Dedifferentiated amniotic fluid mesenchymal stem cell (primary cell): ENCODE measurements around the gene TMBIM6.
"Not testable (repeated sequence)": the region's sequence is repeated elsewhere in the genome, so short reads cannot be mapped to it uniquely, and the experiment has no call there.

Experiments used
- DNase-seq: peaks from one replicate; pipeline ENCODE4 v3.0.0-alpha.2; 2016; ENCODE audit errors: extremely low spot score

Gene TMBIM6

DNA sequence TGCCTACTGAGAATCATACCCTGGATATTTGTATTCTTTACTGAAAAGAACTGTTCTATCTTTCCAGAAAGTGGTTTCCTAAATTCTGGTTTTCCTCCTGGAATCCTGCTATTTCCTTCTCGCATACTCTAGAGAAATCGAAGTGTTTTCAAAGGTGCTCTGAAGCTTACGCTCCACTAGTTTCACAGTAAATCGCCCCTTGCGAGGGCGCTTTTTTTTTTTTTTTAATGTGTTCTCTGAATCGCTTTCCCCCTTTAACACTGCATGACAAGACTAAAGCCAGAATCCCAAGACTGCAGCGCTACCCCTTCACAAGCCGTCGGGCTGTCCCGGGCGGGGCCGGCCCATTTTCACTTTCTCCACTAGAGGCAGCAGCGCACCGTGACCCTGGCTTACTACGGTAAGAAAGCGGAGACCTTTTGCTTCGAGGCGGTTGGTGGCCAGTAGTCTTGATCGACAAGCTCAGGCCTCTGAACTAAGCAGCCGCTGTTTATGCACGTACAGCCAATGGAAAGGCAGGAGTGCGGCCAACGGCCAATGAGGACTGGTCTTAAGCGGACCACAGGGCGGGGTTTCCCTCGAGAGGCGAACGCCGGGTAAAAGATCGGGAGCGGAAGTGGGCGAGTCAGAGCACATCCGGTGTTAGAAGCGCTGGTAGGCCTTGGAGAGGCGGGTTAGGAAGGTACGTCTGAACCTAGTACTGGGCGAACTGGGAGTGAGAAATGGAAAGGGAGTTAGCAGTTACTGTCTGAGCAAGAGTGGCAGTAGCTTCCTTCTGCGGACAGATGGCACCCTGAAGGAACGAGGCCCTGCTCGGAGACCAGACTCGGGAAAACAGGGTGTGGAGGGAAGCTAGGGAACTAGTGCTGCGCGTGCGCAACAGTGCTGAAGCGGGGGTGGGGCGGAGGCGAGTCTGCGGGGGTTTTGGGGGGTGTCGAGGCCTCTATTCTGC lies at the start of gene TMBIM6:
TSS of gene TMBIM6 (plus strand) at position 628 of the 952 bp plus-strand sequence. CDS start 10,937 bp downstream, outside the sequence.
- peak; percentile 100 for DNase-seq

GRCh38 chr12:49692851-49693250 lies 48.5 kb upstream of the TMBIM6 start:
- DNase-seq = no peak

DNA sequence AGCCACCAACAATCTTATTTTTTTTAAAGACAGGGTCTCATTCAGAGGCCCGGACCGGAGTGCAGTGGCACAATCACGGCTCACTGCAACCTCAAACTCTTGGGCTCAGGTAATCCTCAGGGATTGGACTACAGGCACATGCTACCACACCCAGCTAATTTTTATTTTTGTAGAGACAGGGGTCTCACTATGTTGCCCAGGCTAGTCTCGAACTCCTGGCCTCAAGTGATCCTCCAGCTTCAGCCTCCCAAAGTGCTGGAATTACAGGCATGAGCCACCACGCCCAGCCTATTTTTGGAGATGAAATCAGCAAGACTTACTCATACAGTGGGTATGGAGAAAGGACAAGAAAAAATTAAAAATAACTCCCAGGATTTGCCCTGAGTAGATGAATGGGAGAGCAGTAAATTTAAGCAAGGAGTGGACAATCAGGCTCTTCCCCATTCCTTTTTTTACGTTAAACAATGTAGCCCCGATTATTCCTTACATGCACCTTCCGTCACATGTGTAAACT lies 47.4 kb upstream of the TMBIM6 start:
- DNase-seq = no peak

- no peak for DNase-seq
Measured at GRCh38 chr12:49696723-49697122, 44.6 kb upstream of the TMBIM6 start.

- no peak for DNase-seq
Measured at GRCh38 chr12:49697808-49698207, 43.5 kb upstream of the TMBIM6 start.

GRCh38 chr12:49698619-49699545 lies 42.5 kb upstream of the TMBIM6 start:
- DNase-seq = no peak

DNA sequence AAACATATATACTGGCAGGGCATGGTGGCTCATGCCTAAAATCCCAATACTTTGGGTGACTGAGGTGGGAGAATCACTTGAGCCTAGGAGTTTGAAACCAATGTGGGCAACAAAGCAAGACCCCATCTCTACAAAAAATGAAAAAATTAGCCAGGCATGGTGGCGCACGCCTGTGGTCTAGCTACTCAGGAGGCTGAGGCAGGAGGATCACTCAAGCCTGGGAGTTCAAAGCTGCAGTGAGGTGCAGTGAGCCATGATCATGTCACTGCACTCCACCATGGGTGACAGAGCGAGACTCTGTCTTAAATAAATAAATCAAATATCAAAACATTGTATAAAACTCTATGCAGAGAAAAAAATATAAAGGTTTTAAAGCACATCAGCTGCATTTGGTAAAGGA lies 39.3 kb upstream of the TMBIM6 start:
- no peak for DNase-seq

GRCh38 chr12:49702676-49703215 lies 38.6 kb upstream of the TMBIM6 start:
- no peak for DNase-seq

GRCh38 chr12:49703647-49704137 lies 37.7 kb upstream of the TMBIM6 start:
- DNase-seq = no peak

- DNase-seq = no peak
Measured at GRCh38 chr12:49705479-49706134, 35.8 kb upstream of the TMBIM6 start.

- DNase-seq = peak; percentile 26
Measured at GRCh38 chr12:49706351-49707127, 34.8 kb upstream of the TMBIM6 start.

- peak; percentile 94 for DNase-seq
Measured at GRCh38 chr12:49707128-49707811, 34.1 kb upstream of the TMBIM6 start, which contains the start of gene FMNL3. Gene FMNL3 (minus strand): TSS chr12:49707405. CDS start chr12:49707180, 225 bp downstream.

DNA sequence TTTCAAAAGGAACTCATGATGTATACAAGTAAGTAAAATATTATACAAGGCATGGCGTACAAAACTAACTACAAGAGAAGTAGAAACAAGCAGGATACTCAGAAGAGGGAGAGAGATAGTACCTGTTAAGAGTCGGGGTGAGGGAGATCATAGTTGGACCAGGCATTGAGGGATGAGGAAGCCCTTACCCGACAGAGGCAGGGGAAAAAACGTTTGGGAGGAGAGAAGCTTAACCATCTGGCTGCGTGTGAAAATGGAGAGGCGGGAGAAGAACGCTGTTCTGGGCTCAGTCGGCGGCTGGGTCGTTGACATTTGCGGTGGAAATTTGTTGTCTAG lies 33.6 kb upstream of the TMBIM6 start:
- DNase-seq = no peak

DNA sequence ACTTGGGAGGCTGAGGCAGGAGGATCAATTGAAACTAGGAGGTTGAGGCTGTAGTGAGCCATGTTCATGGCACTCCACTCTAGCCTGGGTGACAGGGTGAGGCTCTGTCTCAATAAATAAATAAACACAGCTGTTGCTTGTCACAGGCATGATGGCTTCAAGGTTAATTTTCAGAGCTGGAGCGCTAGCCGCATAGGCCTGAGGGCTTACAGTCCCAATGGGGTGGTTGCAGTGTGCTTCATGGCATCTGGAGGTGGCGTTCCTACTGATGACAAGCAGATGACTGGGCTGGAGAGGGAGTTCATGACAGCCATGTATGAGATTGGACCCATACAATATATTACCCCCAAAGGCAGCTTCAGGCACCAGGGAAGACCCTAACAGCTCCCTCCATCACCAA lies 32.5 kb upstream of the TMBIM6 start:
- no peak for DNase-seq

DNA sequence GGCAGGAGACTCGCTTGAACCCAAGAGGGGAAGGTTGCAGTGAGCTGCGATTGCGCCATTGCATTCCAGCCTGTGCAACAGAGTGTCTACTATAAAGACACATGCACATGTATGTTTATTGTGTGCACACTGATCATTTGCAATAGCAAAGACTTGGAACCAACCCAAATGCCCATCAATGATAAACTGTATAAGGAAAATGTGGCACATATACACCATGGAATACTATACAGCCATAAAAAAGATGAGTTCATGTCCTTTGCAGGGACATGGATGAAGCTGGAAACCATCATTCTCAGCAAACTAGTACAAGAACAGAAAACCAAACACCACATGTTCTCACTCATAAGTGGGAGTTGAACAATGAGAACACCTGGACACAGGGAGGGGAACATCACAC lies 27.4 kb upstream of the TMBIM6 start:
- not testable (repeated sequence) for DNase-seq

- no peak for DNase-seq
Measured at GRCh38 chr12:49716553-49716952, 24.8 kb upstream of the TMBIM6 start.

- not testable (repeated sequence) for DNase-seq
Measured at GRCh38 chr12:49717800-49718199, 23.6 kb upstream of the TMBIM6 start.

DNA sequence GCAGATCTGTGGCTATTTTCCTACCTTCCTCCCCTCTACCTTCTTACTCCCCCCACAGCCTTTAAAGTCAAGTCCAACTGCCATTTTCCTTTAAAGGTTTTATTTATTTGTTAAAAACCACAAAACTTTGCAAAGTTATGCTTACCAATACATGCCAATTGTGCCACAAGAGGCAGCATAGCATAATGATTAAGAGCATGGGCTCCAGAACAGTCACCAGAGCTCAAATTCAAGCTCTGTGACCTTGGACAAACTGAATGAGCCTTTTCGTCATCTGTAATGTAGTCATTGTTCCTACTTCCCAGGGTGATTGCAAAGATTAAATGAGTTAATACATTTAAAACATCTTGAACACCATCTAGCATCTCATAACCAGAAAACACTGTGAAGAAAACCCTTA lies 21.1 kb upstream of the TMBIM6 start:
- DNase-seq = no peak

DNA sequence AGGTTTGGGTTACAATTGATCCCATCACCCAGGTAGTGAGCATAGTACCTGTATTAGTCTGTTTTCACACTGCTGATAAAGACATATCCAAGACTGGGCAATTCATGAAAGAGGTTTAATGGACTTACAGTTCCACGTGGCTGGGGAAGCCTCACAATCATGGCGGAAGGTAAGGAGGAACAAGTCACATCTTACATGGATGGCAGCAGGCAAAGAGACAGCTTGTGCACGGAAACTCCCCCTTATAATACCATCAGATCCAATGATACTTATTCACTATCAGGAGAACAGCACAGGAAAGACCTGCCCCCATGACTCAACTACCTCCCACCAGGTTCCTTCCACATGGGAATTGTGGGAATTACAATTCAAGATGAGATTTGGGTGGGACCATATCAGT lies 20.0 kb upstream of the TMBIM6 start:
- not testable (repeated sequence) for DNase-seq

DNA sequence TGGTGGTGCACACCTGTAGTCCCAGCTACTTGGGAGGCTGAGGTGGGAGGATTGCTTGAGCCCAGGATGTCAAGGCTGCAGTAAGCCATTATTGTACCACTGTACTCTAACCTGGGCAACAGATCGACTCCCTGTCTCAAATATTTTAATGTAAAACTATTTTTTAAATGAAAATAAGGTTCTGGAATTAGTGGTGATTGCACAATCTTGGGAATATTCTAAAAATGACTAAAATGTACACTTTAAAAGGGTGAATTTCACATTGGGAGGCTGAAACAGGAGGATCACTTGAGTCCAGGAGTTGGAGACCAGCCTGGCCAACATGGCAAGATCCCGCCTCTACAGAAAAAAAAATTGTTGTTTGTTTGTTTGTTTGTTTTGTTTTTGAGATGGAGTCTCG lies 12.9 kb upstream of the TMBIM6 start:
- DNase-seq = no peak
